HG03045 (cell line): ENCODE results near the gene USP15.
A peak's percentile ranks its signal among the peaks of the same experiment; 100 is the strongest.
"Not testable (repeated sequence)": the region's sequence is repeated elsewhere in the genome, so short reads cannot be mapped to it uniquely, and the experiment has no call there.

ENCODE experiments used
- ATAC-seq: cut with Tn5 transposase; IDR thresholded peaks from one replicate; pipeline ENCODE4 v1.9.1; 2021; ENCODE audit warnings: mild to moderate bottlenecking, moderate library complexity; ENCODE audit not compliant: unreplicated experiment

Gene USP15

DNA sequence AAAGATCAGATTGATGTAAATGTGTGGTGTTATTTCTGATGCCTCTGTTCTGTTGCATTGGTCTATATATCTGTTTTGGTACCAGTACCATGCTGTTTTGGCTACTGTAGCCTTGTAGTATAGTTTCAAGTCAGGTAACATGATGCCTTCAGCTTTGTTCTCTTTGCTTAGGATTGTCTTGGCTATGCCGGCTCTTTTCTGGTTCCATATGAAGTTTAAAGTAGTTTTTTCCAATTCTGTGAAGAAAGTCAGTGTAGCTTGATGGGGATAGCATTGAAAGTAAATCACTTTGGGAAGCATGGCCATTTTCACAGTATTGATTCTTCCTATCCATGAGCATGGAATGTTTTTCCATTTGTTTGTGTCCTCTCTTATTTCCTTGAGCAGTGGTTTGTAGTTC is 105.6 kb downstream of the USP15 start:
- ATAC-seq = not testable (repeated sequence)

DNA sequence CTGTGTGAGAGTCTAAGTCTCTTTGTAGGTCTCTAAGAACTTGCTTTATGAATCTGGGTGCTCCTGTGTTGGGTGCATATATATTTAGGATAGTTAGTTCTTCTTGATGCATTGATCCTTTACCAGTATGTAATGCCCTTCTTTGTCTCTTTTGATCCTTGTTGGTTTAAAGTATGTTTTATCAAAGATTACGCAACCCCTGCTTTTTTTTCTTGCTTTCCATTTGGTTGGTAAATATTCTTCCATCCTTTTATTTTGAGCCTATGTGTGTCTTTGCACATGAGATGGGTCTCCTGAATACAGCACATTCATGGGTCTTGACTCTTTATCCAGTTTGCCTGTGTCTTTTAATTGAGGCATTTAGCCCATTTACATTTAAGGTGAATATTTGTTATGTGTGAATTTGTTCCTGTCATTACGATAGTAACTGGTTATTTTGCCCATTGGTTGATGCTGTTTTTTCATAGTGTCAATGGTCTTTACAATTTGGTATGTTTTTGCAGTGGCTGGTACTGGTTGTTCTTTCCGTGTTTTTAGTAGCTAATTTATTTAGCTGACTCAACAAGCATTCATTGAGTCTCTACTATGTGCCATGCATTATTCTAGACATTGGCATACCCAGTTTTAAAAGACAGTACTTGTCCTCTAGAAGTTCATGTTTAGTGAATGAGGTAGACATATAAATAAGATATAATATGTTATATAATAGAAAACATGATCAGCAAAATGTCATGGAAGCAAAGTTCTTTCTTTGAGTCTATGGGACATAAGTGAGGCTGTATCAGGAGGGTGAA is 108.4 kb downstream of the USP15 start:
- ATAC-seq = not testable (repeated sequence)

GRCh38 chr12:62370189-62370588 is 110.0 kb downstream of the USP15 start:
- no peak for ATAC-seq

DNA sequence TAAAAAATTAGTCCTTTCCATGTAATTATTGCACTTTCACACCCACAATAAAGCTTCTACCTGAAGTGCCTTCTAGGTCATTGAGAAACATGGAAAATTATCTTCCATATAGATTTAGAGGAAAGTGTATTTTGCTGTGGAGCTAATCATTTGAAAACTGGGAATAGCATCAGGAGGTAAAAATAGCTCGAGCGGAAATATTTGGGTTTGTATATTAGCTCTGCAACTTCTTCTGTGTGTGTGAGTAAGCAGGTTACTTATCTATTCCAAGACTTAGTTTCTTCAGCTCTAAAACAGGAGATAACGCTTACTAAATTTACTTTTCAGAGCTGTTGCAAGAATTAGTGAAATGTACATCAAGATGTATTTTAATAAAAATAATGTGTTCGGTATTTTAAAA is 111.5 kb downstream of the USP15 start:
- no peak for ATAC-seq

DNA sequence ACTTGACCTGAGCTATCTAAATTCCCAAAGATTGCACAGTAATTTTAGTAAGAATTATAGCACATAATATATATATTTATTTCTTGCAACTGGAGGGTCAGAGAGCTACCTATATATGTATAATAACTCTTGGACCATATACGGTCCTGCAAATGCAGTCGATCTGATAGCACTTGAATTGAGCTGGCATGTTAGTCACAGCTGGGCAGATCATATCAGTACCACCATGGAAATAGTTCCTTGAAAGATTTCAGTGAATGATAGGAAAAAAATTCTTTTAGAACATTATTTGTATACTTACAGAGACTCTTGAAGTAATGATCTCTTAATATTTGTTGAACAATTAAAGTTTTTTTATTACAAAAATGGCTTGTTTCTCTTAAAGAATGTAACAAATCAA is 111.9 kb downstream of the USP15 start:
- ATAC-seq = no peak

- no peak for ATAC-seq
These were observed 112.6 kb downstream of the USP15 start for GRCh38 chr12:62372825-62373224.

GRCh38 chr12:62375603-62376002 is 115.4 kb downstream of the USP15 start:
- ATAC-seq = no peak

GRCh38 chr12:62379026-62379722 is 119.0 kb downstream of the USP15 start:
- ATAC-seq = no peak

DNA sequence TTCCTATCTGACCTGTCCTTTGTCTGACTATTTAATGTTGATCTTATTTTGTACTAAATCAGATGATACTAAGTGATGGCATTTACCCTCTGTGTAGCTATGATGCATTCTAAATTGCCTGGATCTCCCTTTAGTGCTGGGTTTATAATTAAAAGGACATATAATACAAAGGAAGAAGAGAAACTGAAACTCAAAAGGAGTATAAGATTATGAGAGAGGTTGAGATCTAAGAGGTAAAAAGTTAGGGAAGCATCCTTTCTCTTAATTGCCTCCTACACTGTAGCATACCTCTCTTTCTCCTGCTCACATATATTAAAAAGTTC is 119.5 kb downstream of the USP15 start:
- ATAC-seq = no peak

- ATAC-seq = no peak
These were observed 122.3 kb downstream of the USP15 start for GRCh38 chr12:62382526-62382925.

DNA sequence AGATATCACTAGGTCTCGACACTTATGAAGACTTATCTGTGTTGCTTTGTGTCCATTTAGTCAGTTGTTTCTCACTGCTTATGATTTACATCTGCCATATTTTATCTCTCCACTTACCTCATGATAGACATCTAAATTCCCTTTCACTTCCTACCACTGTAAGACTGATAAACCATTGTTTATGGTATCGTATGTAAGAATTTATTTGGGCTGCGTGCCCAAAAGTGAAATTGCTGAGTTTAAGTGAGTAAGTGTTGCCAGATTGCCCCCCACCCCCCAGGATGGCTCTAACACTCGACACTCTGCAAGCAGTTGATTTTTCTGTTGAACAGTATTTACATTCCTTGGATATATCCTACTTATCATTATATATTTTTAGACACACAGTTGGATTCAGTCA is 136.5 kb downstream of the USP15 start:
- no peak for ATAC-seq

DNA sequence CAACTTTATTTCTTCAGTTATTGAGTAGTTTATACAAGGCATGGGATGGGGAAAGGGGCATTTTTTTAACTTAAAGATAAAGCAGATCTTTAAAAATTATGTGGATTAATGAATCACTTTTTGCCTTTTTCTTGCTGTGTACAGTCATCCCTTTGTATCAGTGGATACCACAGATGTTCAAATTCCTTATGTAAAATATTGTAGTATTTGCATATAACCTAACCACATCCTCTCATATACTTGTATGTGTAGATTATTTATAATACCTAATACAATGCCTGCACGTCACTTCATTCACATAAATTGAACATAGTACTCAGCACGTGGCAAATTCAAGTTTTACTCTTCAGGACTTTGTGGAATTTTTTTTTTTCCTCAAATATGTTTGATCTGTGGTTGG is 139.9 kb downstream of the USP15 start:
- no peak for ATAC-seq

- no peak for ATAC-seq
These were observed 141.4 kb downstream of the USP15 start for GRCh38 chr12:62401631-62402030.

- no peak for ATAC-seq
These were observed 142.8 kb downstream of the USP15 start for GRCh38 chr12:62403031-62403430.

GRCh38 chr12:62407587-62407986 is 147.4 kb downstream of the USP15 start:
- no peak for ATAC-seq

DNA sequence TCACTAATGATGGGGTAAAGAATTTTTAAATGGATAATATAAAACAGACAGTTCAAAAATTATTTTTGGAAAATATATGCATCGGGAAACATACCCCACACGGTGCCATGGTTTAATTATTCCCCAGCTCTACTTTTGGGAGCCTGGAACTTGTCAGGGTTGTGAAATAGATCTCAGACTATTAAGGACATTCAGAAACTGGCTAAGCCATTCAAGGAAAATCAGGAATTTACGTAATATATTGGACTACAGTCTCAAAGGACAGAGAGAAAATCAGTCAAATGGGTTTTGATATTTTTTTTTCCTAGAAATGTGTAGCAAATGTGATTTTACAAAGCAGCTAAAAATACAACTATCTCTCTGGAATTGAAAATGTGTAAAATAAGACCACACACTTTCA is 148.9 kb downstream of the USP15 start:
- ATAC-seq = no peak

DNA sequence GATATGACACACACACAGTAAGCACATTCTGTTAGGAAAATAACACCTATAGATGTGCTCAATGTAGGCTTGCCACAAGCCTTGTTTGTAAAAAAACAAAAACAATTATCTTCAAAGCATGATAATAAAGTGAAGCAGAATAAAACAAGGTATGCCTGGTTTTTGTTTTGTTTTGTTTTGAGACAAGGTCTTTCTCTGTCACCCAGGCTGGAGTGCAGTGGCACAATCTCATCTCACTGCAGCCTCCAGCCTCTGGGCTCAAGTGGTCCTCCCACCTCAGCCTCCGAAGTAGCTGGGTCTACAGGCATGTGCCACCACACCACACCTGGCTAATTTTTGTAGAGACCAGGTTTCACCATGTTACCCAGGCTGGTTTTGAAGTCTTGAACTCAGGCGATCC is 154.0 kb downstream of the USP15 start:
- no peak for ATAC-seq

DNA sequence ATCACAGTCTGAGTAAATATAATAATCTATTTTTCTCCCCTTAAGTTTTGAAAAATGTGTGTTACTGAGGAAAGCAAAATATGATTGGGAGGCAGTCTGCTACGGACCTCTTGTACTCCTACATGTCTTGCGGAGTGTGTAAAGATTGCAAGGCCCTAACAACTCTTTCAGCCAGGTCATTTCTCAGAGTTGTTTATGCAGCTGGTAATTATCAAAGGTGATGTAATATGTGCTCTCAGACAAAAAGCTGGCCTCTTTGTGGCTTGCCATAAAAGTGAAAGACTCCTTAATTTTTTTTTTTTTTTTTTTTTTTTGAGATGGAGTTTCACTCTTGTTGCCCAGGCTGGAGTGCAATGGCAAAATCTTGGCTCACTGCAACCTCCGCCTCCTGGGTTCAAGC is 165.9 kb downstream of the USP15 start:
- ATAC-seq = no peak

DNA sequence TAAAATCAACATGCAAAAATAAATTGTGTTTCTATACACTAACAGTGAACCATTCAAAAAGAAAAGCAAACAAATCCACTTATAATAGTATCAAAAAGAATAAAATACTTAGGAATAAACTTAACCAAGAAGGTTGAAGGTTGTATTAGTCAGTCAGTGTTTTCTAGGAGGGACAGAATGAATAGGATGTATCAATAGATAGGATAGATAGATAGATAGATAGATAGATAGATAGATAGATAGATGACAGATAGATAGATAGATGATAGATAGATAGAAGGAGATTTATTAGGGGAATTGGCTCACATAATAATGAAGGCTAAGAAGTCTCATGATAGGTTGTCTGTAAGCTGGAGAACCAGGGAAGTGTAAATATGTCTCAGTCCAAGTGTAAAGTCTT is 169.3 kb downstream of the USP15 start:
- ATAC-seq = no peak

GRCh38 chr12:62434494-62435302 is 174.5 kb downstream of the USP15 start:
- ATAC-seq = no peak

DNA sequence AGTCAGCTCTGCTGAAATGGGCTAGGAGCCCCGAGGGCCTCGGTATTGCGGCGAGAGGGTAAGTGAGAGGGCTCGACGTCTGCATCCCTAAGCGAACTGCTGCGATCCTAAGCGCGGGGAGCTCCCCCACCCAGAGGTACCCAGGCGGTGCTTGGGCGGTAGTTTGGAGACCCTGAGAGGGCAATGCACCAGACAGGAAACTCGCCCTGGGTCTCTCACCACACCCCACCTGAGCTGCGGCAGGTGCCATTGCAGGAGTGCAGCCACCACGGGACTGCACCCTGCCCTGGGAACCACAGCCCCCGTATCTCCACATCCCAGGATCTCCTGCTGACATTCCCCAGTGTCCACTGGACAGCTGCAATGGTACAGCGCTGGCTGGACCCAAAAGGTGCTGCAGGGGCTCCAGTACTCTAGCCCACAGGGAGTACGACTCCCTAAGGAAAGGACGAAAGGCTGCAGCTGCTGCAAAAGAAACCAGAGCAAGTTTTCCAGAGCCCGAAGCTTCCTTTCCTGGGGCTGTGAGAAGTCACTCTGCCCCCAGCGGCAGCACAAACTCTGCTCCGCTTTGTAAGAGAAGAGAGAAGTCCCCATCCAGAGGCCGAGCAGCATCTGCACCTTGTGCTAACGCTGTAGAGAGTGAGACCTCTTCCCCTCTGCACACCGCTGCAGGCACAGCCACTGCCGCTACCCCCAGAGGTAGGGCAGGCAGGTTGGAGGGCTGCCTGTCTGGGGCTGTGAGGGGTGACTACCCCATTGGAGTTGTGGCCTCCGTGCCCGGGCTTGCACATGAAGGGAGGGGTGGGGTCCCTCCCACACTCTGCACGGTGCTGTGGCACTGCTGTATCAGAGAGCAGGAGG is 175.3 kb downstream of the USP15 start:
- peak; percentile 75 for ATAC-seq
